Measurements from ENCODE around the gene C19orf85.
A peak's percentile ranks its signal among the peaks of the same experiment; 100 is the strongest.

The C19orf85 gene

DNA sequence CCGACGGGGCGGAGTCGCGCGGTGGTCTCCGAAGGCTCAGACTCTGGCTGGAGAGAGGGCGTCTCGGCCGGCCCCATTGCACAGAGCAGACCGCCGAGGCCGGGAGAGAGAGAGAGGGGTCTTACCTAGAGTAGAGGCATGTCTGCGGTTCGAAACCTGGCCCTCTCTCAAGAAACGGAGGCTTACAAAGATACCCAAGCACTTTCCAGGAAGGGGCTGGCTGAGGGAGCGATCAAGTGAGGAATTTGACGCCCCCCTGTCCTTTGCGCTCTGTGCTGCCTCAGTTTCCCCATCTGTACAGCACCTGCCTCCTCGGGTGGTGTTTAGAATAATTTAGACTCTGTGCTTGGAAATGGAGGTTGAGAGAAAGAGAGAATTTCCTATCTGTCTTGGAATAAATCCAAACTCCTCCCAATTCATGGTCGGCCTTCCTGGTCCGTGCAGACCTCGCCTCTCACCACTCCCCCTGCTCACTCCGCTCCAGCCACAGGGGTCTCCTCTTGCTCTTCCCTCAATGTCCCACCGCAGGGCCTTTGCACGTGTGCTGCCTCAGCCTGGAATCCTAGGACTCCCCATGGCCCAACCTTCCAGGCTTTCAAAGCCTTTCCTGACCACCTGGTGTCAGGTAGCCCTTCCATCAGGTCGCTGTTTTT lies 2.5 kb downstream of the C19orf85 start:
- Histone ChIP-seq H3K79me2 (no peaks in the 10 kb centered on the region), H3K9ac (no peak overlapping the region), H3K9me3 (ENCODE audit: control insufficient read depth, low read length) (no peaks in the 10 kb centered on the region), H3K27ac (peak overlapping the region; percentile 50), H2AFZ (peak overlapping the region; percentile 80), H3K27me3 (ENCODE audit: control insufficient read depth, insufficient read depth, low read length) (no peaks in the 10 kb centered on the region), H3K36me3 (ENCODE audit: control insufficient read depth, insufficient read depth, low read length) (no peaks in the 10 kb centered on the region), H3K4me1 (peaks cover 4% of the 10 kb centered on the region), H3K4me2 (ENCODE audit: low read length) (peak overlapping the region; percentile 95), H3K4me3 (ENCODE audit: low read depth, low read length) (peak overlapping the region; percentile 94)
- TF ChIP-seq, protein P1, sequence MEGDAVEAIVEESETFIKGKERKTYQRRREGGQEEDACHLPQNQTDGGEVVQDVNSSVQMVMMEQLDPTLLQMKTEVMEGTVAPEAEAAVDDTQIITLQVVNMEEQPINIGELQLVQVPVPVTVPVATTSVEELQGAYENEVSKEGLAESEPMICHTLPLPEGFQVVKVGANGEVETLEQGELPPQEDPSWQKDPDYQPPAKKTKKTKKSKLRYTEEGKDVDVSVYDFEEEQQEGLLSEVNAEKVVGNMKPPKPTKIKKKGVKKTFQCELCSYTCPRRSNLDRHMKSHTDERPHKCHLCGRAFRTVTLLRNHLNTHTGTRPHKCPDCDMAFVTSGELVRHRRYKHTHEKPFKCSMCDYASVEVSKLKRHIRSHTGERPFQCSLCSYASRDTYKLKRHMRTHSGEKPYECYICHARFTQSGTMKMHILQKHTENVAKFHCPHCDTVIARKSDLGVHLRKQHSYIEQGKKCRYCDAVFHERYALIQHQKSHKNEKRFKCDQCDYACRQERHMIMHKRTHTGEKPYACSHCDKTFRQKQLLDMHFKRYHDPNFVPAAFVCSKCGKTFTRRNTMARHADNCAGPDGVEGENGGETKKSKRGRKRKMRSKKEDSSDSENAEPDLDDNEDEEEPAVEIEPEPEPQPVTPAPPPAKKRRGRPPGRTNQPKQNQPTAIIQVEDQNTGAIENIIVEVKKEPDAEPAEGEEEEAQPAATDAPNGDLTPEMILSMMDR (IDR thresholded peaks at IDR 0.05), result no peak

DNA sequence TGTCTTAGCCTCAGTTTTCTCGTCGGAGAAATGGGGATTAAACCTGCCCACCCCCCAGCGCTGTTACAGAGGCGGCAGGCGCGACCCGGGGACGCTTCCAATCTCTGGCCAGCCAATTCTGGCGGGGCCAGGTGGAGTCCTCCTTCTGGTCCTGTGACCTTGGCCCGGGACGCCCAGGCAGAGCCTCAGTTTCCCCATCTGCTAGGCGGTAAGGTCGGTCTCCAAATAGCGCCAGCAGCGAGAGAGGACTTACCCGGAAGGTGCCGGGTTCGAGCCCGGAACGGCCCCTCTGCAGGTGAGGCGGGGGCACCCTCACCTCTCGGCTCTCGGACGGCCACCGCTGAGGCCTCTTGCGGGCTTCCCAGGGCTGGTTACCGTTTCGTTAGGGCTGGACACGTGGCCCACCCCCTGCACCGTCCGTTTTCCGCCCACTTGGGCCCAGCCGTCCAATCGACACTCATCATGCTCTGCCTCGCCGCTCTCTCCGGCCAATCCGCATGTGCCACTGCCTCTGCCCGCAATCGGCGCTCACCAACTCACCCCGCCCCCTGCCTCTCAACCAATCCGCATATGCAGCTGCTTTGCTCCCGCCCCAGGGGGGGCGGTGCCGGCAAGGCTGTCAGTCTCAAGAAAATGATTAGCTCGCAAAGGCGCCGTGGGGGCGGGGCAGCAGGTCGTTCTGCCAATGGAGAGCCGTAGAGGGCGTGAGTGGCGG lies 3.1 kb downstream of the C19orf85 start, which contains the start of gene ISOC2:
Gene ISOC2 (minus strand): TSS at position 384 of the 715 bp plus-strand sequence. CDS start 5,156 bp downstream, outside the sequence.
- Histone ChIP-seq H3K27ac (peak within 1 kb of the TSS; percentile 96), H3K4me2 (ENCODE audit: low read length) (peak within 1 kb of the TSS; percentile 95), H3K9me3 (ENCODE audit: control insufficient read depth, low read length) (no peaks in the 10 kb centered on the region), H3K4me1 (peaks cover 4% of the 10 kb centered on the region), H3K4me3 (ENCODE audit: low read depth, low read length) (peak within 1 kb of the TSS; percentile 94), H3K27me3 (ENCODE audit: control insufficient read depth, insufficient read depth, low read length) (no peaks in the 10 kb centered on the region), H3K36me3 (ENCODE audit: control insufficient read depth, insufficient read depth, low read length) (no peaks in the 10 kb centered on the region), H3K9ac (peak within 1 kb of the TSS; percentile 86), H3K79me2 (no peaks in the 10 kb centered on the region), H2AFZ (peak within 1 kb of the TSS; percentile 80)
- TF ChIP-seq, protein P1 (IDR thresholded peaks at IDR 0.05), result no peak

DNA sequence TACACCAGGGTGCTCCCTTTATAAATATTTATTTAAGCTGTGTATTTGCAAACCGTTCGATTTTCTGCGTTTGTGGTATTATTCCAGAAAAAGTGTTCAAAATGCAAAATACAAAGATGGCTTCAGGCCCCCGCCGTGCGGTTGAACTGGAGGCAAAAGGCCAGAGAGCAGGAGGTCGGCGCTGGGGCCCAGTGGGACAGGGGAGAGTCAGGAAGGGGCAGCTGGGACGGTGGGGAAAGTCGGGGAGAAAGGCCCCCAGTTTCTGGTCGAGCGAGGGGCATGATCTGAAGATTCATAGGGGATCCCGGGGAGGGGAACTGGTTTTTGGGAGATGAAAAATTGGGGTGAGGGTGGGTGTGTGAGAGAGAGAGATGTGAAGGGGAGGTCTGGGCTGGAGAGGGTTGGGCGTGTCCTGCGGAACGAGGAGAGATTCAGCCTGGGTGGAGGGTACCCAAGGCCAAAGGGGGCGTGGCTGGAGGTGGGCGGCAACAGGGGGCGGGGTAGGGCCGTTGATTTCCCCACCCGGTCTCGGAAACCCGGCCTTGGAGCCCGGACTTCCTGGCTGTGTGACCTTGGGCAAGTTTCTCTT lies 3.8 kb downstream of the C19orf85 start:
- H2AFZ ChIP-seq, result peak overlapping the region; percentile 77
- no peaks in the 10 kb centered on the region for H3K27me3 ChIP-seq (ENCODE audit: control insufficient read depth, insufficient read depth, low read length)
- no peaks in the 10 kb centered on the region for H3K36me3 ChIP-seq (ENCODE audit: control insufficient read depth, insufficient read depth, low read length)
- TF ChIP-seq, protein P1 (IDR thresholded peaks at IDR 0.05), result no peak
- H3K4me2 ChIP-seq (ENCODE audit: low read length), result peak overlapping the region; percentile 87
- peaks cover 4% of the 10 kb centered on the region for H3K4me1 ChIP-seq
- peak overlapping the region; percentile 84 for H3K4me3 ChIP-seq (ENCODE audit: low read depth, low read length)
- peak overlapping the region; percentile 86 for H3K9ac ChIP-seq
- no peaks in the 10 kb centered on the region for H3K79me2 ChIP-seq
- peak overlapping the region; percentile 96 for H3K27ac ChIP-seq
- H3K9me3 ChIP-seq (ENCODE audit: control insufficient read depth, low read length), result no peaks in the 10 kb centered on the region

DNA sequence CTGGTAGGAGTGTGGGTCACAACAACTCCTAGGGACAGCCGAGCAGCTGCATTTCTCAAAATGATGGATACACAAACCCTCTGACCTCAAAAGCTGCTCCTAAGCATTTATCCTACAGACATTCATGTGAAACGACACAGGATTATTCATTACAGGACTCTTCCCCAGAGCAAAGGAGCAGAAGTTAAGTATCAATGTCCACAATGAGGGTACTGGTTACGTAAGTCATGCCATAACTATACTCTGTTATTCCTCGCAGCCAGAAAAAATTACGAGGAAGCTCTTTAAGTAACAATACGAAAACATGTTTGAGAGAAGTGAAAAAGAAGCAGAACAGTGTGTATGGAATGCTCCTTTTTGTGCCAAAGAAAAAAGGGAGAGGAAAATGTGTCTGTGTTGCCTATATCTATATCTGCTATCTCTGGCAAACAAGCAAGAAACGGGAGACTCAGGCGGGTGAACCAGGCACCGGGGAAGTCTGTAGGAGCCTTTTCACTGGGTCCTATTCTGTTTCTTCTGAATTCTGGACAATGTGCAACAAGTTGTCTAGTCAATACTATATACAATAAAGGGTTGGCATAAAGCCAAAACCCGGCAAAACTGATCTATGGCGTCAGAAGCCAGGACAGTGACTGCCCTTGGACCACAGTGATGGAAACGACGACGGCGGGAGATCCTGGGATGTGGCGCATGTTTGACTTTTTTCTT lies 4.4 kb downstream of the C19orf85 start:
- Histone ChIP-seq H3K9me3 (ENCODE audit: control insufficient read depth, low read length) (no peaks in the 10 kb centered on the region), H3K27me3 (ENCODE audit: control insufficient read depth, insufficient read depth, low read length) (no peaks in the 10 kb centered on the region), H3K4me3 (ENCODE audit: low read depth, low read length) (peak overlapping the region; percentile 84), H3K79me2 (no peaks in the 10 kb centered on the region), H2AFZ (peak overlapping the region; percentile 77), H3K27ac (peak overlapping the region; percentile 96), H3K36me3 (ENCODE audit: control insufficient read depth, insufficient read depth, low read length) (no peaks in the 10 kb centered on the region), H3K4me1 (peaks cover 4% of the 10 kb centered on the region), H3K9ac (no peak overlapping the region), H3K4me2 (ENCODE audit: low read length) (peak overlapping the region; percentile 87)
- TF ChIP-seq, protein P1 (IDR thresholded peaks at IDR 0.05), result no peak
